Measurements from ENCODE around the gene RENBP. TPM values are rescaled to one million over a fixed set of nuclear protein-coding genes. Genes with fewer than 3 reads are reported as not detected.

The RENBP gene
- total RNA-seq, 1 experiment from 2014 or later, result 0.75 TPM

DNA sequence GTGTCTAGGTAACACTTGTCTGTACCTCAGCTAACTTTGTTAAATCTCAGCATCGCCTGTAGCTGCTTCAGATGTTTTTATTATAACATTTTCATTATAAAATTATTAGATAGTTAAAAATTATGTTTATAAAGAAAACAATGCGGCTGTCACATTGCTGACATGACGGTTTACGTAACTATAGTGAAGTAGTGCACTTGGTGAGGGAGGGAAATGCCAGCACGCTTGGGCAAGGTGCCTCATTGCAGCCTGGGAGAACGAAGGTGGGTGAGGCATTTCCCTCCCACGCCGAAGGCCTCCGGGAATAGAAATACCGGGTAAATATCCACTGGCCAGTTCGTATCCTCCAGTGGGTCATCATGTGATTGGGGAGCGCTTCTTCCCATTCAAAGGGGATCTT is 44.0 kb upstream of the RENBP start:
- CTCF ChIA-PET, result no interaction called here
- no peak for DNase-seq
- H3K9me3 Mint-ChIP-seq (ENCODE audit: unreplicated experiment), result no peaks in the 10 kb centered on the region
- H3K4me1 ChIP-seq, result no peaks in the 10 kb centered on the region
- H3K36me3 ChIP-seq (ENCODE audit: control insufficient read depth, insufficient read depth, low read length), result no peaks in the 10 kb centered on the region
- no peak overlapping the region for H3K4me3 ChIP-seq (ENCODE audit: low read depth, low read length)
- H3K4me1 Mint-ChIP-seq (ENCODE audit: low read depth, unreplicated experiment), result no peaks in the 10 kb centered on the region
- POLR2A ChIA-PET, result no interaction called here
- no peaks in the 10 kb centered on the region for H3K36me3 Mint-ChIP-seq (ENCODE audit: insufficient read depth, unreplicated experiment)
- no peaks in the 10 kb centered on the region for H3K27me3 ChIP-seq (replicated peaks; ENCODE audit: control insufficient read depth, insufficient read depth, low read length)
- H3K4me3 Mint-ChIP-seq (ENCODE audit: unreplicated experiment), result no peak overlapping the region
- no peak for TF ChIP-seq CTCF (IDR thresholded peaks at IDR 0.05; ENCODE audit: insufficient read depth in 1 of 2, low read depth in 1 of 2, low read length in 1 of 2, severe bottlenecking in 1 of 2, unreplicated experiment in 1 of 2)
- no peaks in the 10 kb centered on the region for H3K9me3 ChIP-seq
- BruUV-seq (replicated peaks), result no TSS peak
- intact Hi-C loops (cut with micrococcal nuclease; ENCODE audit: unreplicated experiment), result no loop called here
- H3K27ac Mint-ChIP-seq (ENCODE audit: unreplicated experiment), result no peak overlapping the region
- no peaks in the 10 kb centered on the region for H3K27me3 Mint-ChIP-seq (ENCODE audit: insufficient read depth, unreplicated experiment)

- Histone ChIP-seq H3K4me3 (ENCODE audit: low read depth, low read length) (no peak overlapping the region), H3K9me3 (no peaks in the 10 kb centered on the region), H3K27me3 (replicated peaks; ENCODE audit: control insufficient read depth, insufficient read depth, low read length) (no peaks in the 10 kb centered on the region), H3K4me1 (no peaks in the 10 kb centered on the region), H3K36me3 (ENCODE audit: control insufficient read depth, insufficient read depth, low read length) (no peaks in the 10 kb centered on the region)
- ChIA-PET CTCF (no interaction called here), POLR2A (no interaction called here)
- no TSS peak for BruUV-seq (replicated peaks)
- no peaks in the 10 kb centered on the region for H3K27me3 Mint-ChIP-seq (ENCODE audit: insufficient read depth, unreplicated experiment)
- no peaks in the 10 kb centered on the region for H3K9me3 Mint-ChIP-seq (ENCODE audit: unreplicated experiment)
- H3K4me1 Mint-ChIP-seq (ENCODE audit: low read depth, unreplicated experiment), result no peaks in the 10 kb centered on the region
- no peak overlapping the region for H3K27ac Mint-ChIP-seq (ENCODE audit: unreplicated experiment)
- TF ChIP-seq CTCF (IDR thresholded peaks at IDR 0.05; ENCODE audit: insufficient read depth in 1 of 2, low read depth in 1 of 2, low read length in 1 of 2, severe bottlenecking in 1 of 2, unreplicated experiment in 1 of 2), result no peak
- intact Hi-C loops (cut with micrococcal nuclease; ENCODE audit: unreplicated experiment), result no loop called here
- H3K36me3 Mint-ChIP-seq (ENCODE audit: insufficient read depth, unreplicated experiment), result no peaks in the 10 kb centered on the region
- no peak for DNase-seq
- H3K4me3 Mint-ChIP-seq (ENCODE audit: unreplicated experiment), result no peak overlapping the region
These were observed 40.1 kb upstream of the RENBP start for GRCh38 chrX:153984351-153985178.

DNA sequence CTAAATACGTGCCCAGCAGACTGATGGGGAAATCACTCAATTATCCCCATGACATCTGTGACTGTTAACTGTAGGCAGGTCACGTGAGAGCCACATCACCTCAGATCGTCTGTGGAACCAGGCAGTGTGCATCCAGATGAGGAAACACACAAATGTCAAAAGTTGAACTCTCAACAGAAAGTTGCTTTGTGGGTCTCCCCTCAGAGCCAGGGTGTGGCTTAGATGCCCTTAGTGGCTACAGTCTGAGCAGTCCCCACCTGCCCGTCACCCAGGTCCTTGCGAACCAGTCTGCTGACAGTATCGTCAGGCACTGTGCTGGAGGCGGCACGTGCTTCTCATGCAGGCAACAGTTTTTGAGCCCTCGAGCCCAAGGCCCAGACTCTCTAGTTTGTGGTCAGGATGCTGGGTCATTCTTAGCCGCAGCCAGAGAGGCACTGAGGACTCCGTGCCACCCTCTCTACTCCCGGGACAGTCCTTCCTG is 38.9 kb upstream of the RENBP start:
- ChIA-PET CTCF (no interaction called here), POLR2A (no interaction called here)
- Histone ChIP-seq H3K27me3 (replicated peaks; ENCODE audit: control insufficient read depth, insufficient read depth, low read length) (no peaks in the 10 kb centered on the region), H3K9me3 (no peaks in the 10 kb centered on the region), H3K36me3 (ENCODE audit: control insufficient read depth, insufficient read depth, low read length) (no peaks in the 10 kb centered on the region), H3K4me3 (ENCODE audit: low read depth, low read length) (no peak overlapping the region), H3K4me1 (no peaks in the 10 kb centered on the region)
- Mint-ChIP-seq H3K27ac (ENCODE audit: unreplicated experiment) (no peak overlapping the region), H3K4me3 (ENCODE audit: unreplicated experiment) (no peak overlapping the region), H3K9me3 (ENCODE audit: unreplicated experiment) (no peaks in the 10 kb centered on the region), H3K4me1 (ENCODE audit: low read depth, unreplicated experiment) (no peaks in the 10 kb centered on the region), H3K36me3 (ENCODE audit: insufficient read depth, unreplicated experiment) (no peaks in the 10 kb centered on the region), H3K27me3 (ENCODE audit: insufficient read depth, unreplicated experiment) (no peaks in the 10 kb centered on the region)
- TF ChIP-seq CTCF (IDR thresholded peaks at IDR 0.05; ENCODE audit: insufficient read depth in 1 of 2, low read depth in 1 of 2, low read length in 1 of 2, severe bottlenecking in 1 of 2, unreplicated experiment in 1 of 2), result no peak
- no TSS peak for BruUV-seq (replicated peaks)
- intact Hi-C loops (cut with micrococcal nuclease; ENCODE audit: unreplicated experiment), result no loop called here
- no peak for DNase-seq

All from Caco-2 (cell line).